Measurements from ENCODE around the gene FMC1.
"Not testable (repeated sequence)": the region's sequence is repeated elsewhere in the genome, so short reads cannot be mapped to it uniquely, and the experiment has no call there.

The FMC1 gene, protein sequence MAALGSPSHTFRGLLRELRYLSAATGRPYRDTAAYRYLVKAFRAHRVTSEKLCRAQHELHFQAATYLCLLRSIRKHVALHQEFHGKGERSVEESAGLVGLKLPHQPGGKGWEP

DNA sequence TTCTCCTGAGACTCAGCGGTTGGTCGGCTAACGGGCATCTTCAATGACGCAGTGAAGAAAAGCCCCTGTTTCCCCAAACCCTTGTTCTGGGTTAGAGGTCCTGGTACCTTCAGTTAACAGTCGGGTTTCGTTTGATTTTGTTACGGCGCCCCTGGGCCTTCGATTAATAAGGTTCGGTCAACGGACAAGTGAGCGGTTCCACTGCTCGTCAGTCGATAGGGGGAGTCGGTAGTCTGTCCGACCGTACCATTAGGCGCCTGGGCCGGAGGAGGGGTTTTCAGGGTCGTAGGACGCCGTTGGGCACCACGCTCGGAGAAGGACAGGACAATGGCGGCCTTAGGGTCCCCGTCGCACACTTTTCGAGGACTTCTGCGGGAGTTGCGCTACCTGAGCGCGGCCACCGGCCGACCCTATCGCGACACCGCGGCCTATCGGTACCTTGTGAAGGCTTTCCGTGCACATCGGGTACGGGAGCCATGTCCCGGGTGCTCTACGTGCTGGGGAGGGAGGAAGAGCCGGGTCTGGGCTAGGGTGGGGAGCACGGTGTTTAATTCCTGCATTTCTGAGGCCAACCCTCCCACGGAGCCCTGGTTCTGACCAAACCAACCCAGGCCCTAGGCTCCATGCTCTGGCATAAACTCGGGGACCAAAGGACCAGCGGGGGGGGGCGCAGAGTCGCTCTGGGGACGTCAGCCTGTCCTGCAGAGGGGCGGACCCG is at the start of gene FMC1:
FMC1 (plus strand) TSS at position 280 of the 718 bp plus-strand sequence; CDS start at position 328, 48 bp downstream.
- DNase-seq (ENCODE audit: low read depth in 2 of 2): peak; percentile 60 to 62

DNA sequence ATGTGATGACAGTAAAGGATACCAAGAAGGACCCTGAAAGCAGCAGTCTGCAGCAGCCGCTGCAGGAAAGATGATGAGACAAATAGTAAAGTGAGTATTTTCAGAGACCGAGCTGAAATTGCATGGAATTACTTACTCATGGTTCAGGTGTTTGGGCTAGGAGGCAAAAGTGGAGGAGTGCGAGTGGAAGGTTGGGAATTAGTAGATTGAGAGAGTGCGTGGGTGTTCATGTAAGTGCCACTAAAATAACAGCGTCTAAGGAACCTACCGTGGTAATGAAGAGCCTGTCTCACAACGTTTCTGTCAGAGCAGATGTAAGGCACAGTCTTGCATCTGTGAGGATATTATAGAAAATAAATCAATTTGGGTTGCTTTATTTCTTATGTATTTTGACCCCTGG is 48.3 kb upstream of the FMC1 start:
- DNase-seq (ENCODE audit: low read depth in 2 of 2): no peak

DNA sequence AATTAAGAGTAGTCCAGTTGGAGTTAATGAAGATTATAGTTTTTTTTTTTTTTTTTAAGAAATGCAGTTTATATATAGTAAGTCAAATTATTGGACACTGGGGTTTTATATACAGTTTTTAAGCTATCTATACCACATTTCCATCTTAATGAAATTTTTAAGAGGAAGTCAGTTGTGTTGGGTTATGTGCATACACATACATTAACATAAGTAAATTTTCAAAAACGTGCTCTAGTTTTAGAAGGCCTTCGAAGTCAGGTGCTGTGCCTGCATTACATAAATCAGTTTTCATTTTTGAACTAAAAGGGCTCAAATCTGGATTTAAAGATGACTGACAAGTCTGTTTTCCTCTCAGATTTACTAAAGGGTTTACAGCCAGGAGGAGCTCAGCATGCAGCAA is 47.6 kb upstream of the FMC1 start:
- no peak for DNase-seq (ENCODE audit: low read depth in 2 of 2)

DNA sequence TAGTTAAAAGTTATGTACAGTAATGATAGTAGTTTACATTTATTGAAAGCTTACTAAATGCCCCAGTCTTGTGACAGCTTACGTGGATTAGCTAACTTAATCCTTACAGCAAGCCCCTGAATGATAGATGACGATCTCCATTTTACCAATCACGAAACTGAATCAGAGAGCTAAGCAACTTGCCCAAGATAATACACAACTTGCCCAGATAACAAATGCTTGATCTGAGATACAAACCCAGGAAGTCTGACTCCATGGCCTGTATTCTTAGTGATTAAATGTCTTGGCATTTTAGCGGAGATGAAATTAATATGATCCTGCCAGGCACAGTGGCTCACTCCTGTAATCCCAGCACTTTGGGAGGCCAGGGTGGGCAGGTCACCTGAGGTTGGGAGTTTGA is 46.9 kb upstream of the FMC1 start:
- DNase-seq (ENCODE audit: low read depth in 2 of 2): no peak

DNA sequence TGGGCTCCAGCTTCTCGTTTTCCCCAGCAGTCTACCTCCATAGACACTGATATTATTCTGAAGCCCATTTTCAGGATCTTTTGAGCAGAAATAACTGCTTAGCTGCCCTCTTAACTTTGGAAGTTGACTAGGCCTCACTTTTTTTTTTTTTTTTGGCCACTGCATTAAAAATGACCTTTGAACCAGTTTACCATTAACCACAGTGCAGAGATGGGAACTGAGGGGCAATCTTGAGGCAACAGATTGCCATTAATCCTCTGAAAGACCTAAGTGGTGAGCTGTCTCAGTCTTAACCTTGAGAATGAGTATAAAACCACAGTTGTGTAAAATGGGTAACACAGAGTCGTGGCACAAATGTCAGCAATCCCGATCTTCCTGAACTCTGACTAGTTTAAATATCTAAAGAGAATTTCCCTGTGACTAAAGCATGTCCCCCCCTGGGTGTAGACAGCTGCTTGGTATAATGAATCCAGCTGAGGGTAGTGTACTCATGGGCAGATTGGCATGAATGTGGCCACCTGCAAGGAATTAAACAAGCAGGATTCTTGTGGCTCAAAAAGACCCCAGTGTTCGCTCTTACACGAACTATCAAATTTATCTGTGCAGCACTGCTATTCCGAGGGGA is 46.1 kb upstream of the FMC1 start:
- no peak for DNase-seq (ENCODE audit: low read depth in 2 of 2)

DNA sequence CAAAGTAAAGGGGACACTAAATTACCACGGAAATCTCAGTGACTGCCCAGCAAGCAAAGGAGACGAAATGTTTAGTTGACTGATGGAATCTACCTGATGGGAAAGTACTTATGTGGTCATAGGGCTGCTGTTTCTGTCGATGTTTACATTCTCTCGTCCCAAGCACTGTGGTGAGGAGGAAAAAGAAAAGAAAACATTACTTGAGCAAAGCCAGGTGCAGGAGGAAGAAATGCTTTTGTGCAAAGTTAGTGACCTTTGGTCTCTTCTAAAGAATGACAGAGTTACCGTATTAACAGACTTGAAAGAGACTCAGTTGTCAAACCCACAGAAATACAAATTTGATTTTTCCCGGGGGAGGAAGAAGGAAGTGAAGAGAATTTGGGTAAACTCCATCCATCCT is 43.3 kb upstream of the FMC1 start:
- DNase-seq (ENCODE audit: low read depth in 2 of 2): no peak

DNA sequence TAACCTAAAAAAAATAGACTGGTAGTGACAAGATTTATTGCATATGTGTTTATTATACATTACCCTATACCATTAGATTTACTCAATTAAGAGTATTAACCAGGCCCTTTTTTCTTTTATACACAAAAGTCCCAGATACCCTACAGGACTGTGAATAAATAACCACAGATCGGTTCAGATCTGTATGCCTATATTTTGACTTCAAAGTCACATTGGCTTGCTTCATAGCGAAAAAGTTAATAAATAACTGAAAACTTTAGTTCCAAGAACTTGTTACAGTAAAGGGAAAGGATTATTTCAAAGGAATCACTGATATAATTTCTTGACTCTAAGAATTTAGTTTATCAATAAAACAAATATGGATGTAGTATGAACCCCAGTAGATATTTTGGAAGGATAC is 41.8 kb upstream of the FMC1 start:
- DNase-seq (ENCODE audit: low read depth in 2 of 2): no peak

DNA sequence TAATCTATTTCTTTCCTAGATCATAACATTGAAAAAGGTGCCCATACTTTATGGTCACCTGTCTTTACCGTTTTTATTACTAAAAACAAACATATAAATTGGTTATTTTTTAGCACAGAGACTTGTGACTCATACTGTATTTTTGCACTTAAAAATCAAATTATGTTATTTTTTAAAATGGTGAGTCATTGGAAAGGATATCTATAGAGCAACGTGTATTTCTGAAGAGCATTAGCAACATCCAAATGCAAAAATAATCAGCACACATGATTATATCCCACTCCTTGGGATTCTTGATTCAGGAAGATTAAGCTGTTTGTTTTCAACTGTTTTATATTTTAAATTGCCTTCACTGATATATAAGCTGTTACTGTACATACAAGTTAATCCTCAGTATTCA is 40.7 kb upstream of the FMC1 start:
- DNase-seq (ENCODE audit: low read depth in 2 of 2): no peak

DNA sequence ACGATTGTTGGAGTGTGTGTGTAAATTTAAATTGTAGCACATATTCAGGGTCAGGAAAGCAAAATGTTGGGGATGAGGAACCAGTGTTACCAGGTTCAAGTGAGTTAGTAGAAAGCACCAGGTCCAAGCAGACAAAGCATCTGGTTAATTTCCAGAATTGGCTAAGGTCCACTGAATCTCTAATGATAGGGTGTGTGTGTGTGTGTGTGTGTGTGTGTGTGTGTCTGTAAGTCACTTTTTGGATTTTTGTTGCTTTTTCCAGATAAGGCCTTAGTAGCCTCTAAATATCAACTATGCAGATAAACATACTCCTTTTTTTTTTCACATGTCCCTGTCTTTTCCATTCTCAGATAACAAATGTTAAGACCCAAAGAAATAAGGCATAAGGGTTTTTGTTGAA is 36.6 kb upstream of the FMC1 start:
- no peak for DNase-seq (ENCODE audit: low read depth in 2 of 2)

DNA sequence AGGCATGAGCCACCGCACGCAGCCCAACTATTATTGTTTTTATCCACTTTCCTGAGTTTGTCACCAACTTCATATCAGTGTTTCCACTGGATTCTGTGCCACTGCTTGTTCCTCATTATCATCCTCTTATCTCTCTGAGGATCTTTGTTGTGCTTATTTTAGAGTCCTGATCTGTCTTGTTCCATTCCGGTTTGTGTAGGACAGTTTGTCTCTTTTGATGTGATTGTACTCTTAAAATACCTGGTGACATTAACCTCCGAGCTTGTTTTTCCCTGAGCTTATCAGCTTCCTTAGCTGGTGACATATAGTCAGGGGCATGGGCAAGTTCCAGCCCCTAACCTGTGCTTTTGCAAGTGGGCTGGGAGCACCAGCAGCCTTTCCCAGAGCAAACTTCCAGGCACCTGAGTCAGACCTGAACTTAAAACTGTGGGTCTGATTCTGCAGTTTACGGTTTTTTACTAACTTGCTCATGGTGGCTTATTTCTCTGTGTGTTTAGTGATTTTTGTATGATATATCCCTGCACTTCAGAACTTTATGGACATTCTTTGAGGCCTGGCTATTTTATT is 23.1 kb upstream of the FMC1 start:
- no peak for DNase-seq (ENCODE audit: low read depth in 2 of 2)

DNA sequence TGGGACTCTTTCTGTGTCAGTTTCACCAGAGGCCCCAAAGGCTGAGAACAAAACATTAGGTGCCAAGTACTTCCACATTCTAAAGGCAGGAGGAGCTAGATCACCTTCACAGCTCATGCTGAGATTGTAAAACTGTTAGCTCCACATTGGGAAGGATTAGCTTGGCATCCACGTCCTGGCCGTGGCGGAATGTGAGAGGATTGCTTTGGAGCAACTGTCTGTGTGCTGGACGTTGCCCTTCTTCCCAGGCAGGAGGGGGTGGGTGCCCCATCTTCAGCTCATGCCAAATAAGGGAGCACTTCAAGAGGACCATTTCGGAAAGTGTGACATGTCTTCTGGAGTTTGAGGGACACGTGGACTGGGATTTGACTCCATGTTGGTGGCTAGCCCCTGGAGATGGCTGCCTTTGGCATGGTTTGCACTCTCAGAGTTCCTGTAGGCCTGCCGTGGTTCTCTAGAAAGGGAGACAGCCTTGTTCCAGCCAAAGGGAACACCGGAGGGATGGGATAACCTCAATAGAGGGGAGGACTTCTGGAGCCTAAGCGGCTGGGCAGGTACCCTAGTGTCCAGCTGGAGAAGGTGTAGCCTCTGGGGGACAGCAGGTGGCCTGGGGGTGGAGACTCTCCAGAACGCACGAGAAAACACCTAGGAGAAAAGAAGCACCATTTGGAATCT is 19.9 kb upstream of the FMC1 start:
- no peak for DNase-seq (ENCODE audit: low read depth in 2 of 2)

DNA sequence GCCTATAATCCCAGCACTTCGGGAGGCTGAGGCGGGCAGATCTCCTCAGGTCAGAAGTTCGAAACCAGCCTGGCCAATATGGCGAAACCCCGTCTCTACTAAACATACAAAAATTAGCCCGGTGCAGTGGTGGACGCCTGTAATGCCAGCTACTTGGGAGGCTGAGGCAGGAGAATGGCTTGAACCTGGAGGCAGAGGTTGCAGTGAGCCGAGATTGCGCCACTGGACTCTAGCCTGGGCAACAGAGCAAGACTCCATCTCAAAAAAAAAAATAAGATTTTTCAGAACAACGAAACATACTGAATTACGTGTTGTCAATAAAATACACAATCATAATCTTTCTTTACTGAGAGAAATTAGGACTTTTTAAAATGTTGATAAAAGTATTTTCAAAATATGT is 16.4 kb upstream of the FMC1 start:
- not testable (repeated sequence) for DNase-seq (ENCODE audit: low read depth in 2 of 2)

DNA sequence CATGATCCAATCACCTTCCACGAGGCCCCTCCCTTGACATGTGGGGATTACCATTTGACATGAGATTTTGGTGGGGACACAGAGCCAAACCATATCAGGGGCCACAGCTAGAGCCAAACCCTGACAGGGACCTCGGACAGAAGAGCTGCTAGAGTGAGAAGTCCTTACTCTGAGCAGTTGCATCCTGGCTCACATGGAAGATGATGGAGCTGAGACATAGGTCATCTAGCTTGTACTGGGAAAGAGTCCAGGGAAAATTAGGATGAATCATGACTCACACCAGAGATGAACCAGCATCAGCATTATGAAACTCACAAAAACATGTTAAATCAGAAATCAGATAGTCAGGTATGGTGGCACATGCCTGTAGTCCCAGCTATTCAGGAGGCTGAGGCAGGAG is 12.8 kb upstream of the FMC1 start:
- DNase-seq (ENCODE audit: low read depth in 2 of 2): no peak

DNA sequence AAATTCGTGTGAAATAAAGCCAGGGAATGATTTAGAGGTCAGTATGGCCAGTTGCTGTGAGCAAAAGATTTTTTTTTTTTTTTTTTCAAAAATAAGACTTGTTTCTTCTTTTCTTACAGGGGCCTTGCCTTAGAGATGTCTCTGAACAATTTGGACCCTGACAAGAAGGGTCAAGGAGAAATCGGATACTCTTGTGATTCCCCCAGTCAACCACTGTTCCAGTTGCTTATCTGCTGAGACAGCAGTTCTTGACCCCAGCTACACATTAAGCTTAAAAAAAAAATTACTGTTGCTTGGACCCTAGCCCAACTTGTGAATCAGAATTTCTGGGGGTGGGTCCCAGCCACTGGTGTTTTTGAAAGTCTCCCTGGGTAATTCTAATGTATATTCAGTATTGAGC is 12.0 kb upstream of the FMC1 start:
- DNase-seq (ENCODE audit: low read depth in 2 of 2): no peak

DNA sequence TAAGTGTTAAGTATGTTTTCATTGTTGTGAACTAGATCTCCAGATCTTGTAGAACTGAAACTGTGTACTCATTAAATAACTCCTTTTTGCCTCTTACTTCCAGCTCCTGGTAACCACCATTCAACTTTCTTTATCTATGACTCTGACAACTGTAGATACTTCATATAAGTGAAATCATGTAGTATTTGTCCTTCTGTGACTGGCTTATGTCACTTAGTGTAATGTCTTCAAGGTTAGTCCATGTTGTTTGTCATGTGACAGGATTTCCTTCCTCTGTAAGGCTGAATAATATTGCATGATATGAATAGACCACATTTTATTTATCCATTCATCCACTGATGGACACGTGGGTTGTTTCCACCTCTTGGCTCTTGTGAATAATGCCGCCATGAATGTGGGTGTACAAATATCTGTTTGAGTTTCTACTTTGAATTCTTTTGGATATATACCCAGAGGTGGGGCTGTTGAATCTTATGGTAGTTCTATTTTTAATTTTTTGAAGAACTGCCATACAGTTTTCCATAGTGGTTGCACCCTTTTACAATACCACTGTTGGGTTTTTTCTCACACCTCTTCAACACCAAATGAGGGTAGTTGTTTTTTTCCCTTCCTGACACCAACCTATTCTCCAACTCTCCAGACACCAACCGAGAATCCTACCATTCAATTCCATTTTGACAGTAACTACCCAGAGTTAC is 10.7 kb upstream of the FMC1 start:
- no peak for DNase-seq (ENCODE audit: low read depth in 2 of 2)

DNA sequence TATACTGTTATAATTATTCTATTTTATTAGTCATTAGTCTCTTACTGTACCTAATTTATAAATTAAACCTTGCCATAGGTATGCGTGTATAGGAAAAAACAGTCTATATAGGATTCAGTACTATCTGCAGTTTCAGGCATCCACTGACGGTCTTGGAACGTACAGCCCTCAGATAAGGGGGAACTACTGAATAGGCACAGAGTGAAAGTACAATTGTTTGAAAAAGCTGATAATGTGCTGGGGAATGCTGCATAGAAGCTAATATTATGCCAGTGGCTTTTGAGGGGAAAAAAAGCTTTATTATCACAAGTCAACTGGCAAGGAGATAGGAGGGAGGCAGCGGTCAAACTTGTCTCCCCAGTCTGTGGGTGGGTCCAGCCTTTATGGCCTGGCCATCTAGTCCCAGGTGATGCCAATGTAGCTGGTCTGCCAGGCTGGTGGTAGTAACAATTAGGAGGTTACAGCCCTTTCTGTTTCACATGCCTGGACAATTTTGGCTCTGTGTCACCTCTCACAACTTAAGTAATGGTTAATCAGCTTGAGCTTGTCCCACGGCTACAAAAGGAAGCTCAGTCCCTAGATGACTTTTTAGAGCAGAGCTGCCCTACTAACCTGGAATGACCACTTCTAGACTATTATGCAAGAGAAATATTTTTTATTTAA is 8.3 kb upstream of the FMC1 start:
- DNase-seq (ENCODE audit: low read depth in 2 of 2): no peak

DNA sequence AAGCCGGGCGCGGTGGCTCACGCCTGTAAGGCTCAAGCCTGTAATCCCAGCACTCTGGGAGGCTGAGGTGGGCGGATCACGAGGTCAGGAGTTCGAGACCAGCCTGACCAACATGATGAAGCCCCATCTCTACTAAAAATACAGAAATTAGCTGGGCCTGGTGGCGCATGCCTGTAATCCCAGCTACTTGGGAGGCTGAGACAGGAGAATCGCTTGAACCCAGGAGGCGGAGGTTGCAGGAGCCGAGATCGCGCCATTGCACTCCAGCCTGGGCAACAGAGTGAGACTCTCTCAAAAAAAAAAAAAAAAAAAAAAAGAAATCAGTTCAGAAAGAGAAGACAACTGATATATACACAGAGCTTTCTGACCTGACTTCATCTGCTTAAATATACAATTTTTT is 7.7 kb upstream of the FMC1 start:
- not testable (repeated sequence) for DNase-seq (ENCODE audit: low read depth in 2 of 2)

DNA sequence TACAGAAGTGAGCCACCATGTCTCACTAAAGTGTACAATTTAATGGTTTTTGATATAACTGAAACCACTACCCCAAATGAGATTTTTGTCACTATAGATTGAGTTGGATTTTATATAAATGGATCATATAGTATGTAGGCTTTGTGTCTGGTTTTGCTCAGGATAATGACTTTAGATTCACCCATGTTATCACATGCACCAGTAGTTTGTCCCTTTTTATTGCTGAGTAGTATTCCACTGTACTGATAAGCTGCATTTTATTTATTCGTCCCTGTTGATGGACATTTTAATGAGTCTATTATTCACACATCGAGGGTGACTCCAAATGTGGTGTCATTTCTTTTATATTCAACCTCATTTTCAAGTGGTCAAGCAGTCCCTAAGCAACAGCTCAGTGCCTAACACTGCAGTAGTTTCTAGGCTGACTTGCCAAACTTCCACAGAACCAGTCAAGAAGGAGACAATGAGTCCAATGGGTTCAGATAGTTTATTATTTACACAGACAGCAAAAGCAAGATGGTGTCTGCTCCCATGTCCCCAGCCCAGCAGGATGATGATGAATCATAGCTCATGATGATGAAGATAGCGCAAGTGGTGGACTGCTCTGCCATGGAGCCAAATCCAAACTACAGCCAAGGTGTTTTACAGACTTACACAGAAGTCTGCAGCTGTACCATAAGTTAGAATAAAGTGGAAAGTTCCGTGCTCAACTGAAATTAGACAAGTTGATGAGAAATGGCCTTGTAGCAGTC is 6.6 kb upstream of the FMC1 start:
- no peak for DNase-seq (ENCODE audit: low read depth in 2 of 2)

DNA sequence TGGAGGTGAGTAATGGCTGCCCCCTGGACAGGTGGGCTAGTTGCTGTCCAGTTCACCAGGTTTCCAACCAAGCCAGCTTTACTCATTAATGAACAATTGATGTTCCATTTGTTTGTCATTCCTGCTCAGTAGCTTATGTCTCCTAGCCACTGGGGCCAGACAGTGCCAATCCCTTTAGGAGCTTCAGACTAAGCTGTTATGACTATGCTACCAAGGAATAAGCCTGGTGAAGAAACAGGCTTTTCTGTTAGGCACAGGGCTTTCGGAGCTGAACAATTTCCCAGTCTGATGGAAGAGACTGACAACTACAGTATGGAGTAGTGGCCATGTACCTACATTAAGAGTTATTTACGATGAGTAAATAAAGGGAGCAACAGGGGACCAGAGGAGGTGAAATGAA is 2.1 kb upstream of the FMC1 start:
- no peak for DNase-seq (ENCODE audit: low read depth in 2 of 2)

DNA sequence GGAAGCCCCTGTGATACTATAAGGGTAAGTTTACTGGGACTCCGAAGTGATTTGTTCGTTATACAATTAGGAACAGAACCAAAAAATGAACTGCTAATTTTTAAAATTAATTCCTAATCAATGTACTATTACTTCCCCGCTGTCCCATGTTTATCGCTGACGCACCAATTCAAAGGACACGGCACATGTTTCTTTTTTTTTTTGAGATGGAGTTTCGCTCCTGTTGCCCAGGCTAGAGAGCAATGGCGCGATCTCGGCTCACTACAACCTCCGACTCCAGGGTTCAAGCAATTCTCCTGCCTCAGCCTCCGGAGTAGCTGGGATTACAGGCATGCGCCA is 1.5 kb upstream of the FMC1 start:
- DNase-seq (ENCODE audit: low read depth in 2 of 2): no peak
